ENCODE results near the gene TOPBP1.

The TOPBP1 gene

DNA sequence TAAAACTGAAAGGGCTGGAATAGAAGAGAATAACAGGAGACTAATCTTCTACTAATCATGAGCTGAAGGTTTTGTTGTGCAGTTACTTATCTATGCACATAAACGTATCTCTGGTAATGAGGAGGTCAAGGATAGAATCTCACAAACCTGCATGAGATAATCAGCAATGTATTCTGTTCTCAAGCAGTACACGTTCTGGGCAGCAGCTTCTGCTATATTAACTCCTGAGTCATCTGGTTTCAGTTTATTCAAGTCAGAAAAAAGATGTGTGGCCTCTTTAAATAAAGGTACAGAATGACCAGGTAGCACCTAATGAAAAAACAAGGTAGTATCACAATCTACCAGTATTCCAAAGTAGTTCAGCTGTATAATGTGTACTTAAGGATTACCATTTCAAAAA lies 53.4 kb downstream of the TOPBP1 start:
- Histone ChIP-seq H3K27me3 (ENCODE audit: control insufficient read depth in 2 of 2, insufficient read depth in 2 of 2, low read length in 2 of 2) (no peaks in the 10 kb centered on the region), H3K9ac (ENCODE audit: low read depth in 1 of 2, low read length in 2 of 2) (no peak overlapping the region), H3K9me3 (ENCODE audit: control insufficient read depth in 2 of 2, low read length in 2 of 2) (no peaks in the 10 kb centered on the region), H3K4me3 (ENCODE audit: low read length in 2 of 2) (no peak overlapping the region), H3K27ac (ENCODE audit: low read depth in 2 of 2, low read length in 2 of 2) (no peak overlapping the region), H3K4me1 (ENCODE audit: control insufficient read depth in 2 of 2, insufficient read depth in 2 of 2, low read length in 2 of 2) (no peaks in the 10 kb centered on the region), H3K36me3 (ENCODE audit: control insufficient read depth in 2 of 2, insufficient read depth in 2 of 2, low read length in 2 of 2) (peaks cover 32 to 38% of the 10 kb centered on the region in 2 donors)

DNA sequence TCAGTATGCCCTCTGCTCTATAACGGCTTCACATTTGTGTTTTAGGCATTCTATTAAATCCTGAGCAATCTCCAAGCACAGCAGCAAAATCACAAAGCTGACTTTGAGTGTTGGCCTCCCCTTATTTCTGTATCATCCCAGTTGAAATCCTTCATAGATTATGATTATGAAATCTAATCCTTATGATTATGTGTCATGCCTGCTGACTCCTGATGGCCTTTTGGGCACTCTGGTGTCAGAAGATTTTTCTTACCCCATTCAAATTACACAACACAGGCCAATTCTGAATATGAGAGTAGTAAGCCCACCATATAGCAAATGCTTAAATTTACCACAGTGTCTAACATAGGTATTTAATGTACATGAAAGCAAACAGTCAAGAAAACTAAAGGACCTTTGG lies 53.9 kb downstream of the TOPBP1 start:
- Histone ChIP-seq H3K4me3 (ENCODE audit: low read length in 2 of 2) (no peak overlapping the region), H3K9me3 (ENCODE audit: control insufficient read depth in 2 of 2, low read length in 2 of 2) (no peaks in the 10 kb centered on the region), H3K27me3 (ENCODE audit: control insufficient read depth in 2 of 2, insufficient read depth in 2 of 2, low read length in 2 of 2) (no peaks in the 10 kb centered on the region), H3K27ac (ENCODE audit: low read depth in 2 of 2, low read length in 2 of 2) (no peak overlapping the region), H3K4me1 (ENCODE audit: control insufficient read depth in 2 of 2, insufficient read depth in 2 of 2, low read length in 2 of 2) (no peaks in the 10 kb centered on the region), H3K9ac (ENCODE audit: low read depth in 1 of 2, low read length in 2 of 2) (no peak overlapping the region), H3K36me3 (ENCODE audit: control insufficient read depth in 2 of 2, insufficient read depth in 2 of 2, low read length in 2 of 2) (peaks cover 32 to 38% of the 10 kb centered on the region in 2 donors)

DNA sequence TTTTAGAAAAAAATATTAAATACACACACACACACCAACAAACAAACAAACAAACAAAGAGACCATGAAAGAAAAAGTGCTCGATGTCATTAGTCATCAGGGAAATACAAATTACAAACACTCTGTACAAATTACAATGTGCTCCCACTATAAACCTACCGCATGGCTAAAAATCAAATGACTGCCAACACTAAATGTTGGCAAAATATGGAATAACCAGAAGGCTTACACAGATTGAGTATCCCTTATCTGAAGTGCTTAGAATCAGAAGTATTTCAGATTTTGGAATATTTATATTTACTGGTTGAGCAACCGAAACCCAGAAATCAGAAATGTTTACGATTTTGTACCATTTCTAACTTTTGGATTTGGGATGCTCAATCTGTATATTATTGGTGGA lies 54.8 kb downstream of the TOPBP1 start:
- Histone ChIP-seq H3K36me3 (ENCODE audit: control insufficient read depth in 2 of 2, insufficient read depth in 2 of 2, low read length in 2 of 2) (peaks cover 32 to 34% of the 10 kb centered on the region in 2 donors), H3K27ac (ENCODE audit: low read depth in 2 of 2, low read length in 2 of 2) (no peak overlapping the region), H3K4me1 (ENCODE audit: control insufficient read depth in 2 of 2, insufficient read depth in 2 of 2, low read length in 2 of 2) (no peaks in the 10 kb centered on the region), H3K9me3 (ENCODE audit: control insufficient read depth in 2 of 2, low read length in 2 of 2) (no peaks in the 10 kb centered on the region), H3K9ac (ENCODE audit: low read depth in 1 of 2, low read length in 2 of 2) (no peak overlapping the region), H3K27me3 (ENCODE audit: control insufficient read depth in 2 of 2, insufficient read depth in 2 of 2, low read length in 2 of 2) (no peaks in the 10 kb centered on the region), H3K4me3 (ENCODE audit: low read length in 2 of 2) (no peak overlapping the region)

DNA sequence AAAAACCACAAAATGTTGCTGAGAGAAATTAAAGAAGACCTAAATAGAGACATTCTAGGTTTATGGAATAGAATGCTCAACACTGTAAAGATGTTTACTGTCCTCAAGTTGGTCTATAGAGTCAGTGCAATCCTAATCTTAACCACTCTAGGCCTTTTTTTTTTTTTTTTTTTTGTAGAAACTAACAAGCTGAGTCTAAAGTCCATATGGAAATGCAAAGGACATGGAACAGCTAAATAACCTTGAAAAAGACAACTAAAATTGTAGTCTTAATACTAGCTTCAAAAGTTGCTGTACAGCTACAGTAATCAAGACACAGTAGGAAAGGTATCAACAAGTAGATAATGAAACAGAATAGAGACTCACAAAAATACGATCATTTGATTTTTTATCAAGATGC lies 55.4 kb downstream of the TOPBP1 start:
- Histone ChIP-seq H3K4me1 (ENCODE audit: control insufficient read depth in 2 of 2, insufficient read depth in 2 of 2, low read length in 2 of 2) (no peaks in the 10 kb centered on the region), H3K9ac (ENCODE audit: low read depth in 1 of 2, low read length in 2 of 2) (no peak overlapping the region), H3K9me3 (ENCODE audit: control insufficient read depth in 2 of 2, low read length in 2 of 2) (no peaks in the 10 kb centered on the region), H3K36me3 (ENCODE audit: control insufficient read depth in 2 of 2, insufficient read depth in 2 of 2, low read length in 2 of 2) (peaks cover 32 to 36% of the 10 kb centered on the region in 2 donors), H3K27me3 (ENCODE audit: control insufficient read depth in 2 of 2, insufficient read depth in 2 of 2, low read length in 2 of 2) (no peaks in the 10 kb centered on the region), H3K4me3 (ENCODE audit: low read length in 2 of 2) (no peak overlapping the region), H3K27ac (ENCODE audit: low read depth in 2 of 2, low read length in 2 of 2) (no peak overlapping the region)

DNA sequence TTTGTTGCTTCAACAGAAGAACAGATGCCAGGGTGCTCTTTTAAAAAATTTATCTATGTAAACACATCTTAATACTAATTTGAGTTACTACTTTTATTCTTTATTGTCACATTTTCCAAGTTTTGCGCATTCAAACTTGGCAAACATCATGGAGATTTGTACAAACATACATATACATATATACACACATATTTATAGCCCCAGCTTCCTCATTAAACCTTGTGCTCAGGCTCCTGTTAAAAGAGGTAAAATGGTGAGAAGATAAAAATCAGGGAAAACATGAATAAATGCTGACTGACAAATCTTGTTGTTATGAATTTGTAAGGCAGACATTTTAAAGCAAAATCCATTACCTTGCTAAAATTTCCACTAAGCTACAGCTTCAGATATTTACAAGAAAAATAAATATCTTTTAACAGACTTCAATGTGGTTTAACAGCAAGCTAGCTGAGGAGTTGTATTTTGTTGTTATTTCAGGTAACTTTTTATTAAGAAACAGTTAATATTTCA lies 61.1 kb downstream of the TOPBP1 start:
- H3K4me3 ChIP-seq (ENCODE audit: low read length in 2 of 2): no peak overlapping the region
- H3K9ac ChIP-seq (ENCODE audit: low read depth in 1 of 2, low read length in 2 of 2): no peak overlapping the region
- no peak overlapping the region for H3K27ac ChIP-seq (ENCODE audit: low read depth in 2 of 2, low read length in 2 of 2)
- H3K27me3 ChIP-seq (ENCODE audit: control insufficient read depth in 2 of 2, insufficient read depth in 2 of 2, low read length in 2 of 2): no peaks in the 10 kb centered on the region
- no peaks in the 10 kb centered on the region for H3K4me1 ChIP-seq (ENCODE audit: control insufficient read depth in 2 of 2, insufficient read depth in 2 of 2, low read length in 2 of 2)
- peaks cover 0 to 4% of the 10 kb centered on the region in 2 donors for H3K36me3 ChIP-seq (ENCODE audit: control insufficient read depth in 2 of 2, insufficient read depth in 2 of 2, low read length in 2 of 2)
- H3K9me3 ChIP-seq (ENCODE audit: control insufficient read depth in 2 of 2, low read length in 2 of 2): no peaks in the 10 kb centered on the region

DNA sequence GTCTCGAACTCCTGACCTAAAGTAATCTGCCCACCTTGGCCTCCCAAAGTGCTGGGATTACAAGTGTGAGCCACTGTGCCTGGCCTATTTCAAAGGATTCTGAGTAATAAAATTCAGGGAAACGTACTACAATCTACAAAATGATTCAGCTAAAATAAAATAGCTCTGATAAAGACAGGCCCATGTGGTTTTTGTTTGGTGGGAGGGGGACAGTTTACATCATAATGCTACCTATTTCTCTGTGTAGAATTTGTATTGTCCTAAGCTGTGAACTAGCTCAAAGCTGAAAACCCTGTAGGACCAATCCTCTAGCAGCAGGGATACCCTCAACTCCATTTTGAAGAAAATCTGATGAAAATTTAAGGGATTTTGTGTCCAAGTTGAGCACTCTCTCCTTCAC lies 62.5 kb downstream of the TOPBP1 start:
- no peak overlapping the region for H3K27ac ChIP-seq (ENCODE audit: low read depth in 2 of 2, low read length in 2 of 2)
- no peak overlapping the region for H3K9ac ChIP-seq (ENCODE audit: low read depth in 1 of 2, low read length in 2 of 2)
- no peaks in the 10 kb centered on the region for H3K9me3 ChIP-seq (ENCODE audit: control insufficient read depth in 2 of 2, low read length in 2 of 2)
- H3K36me3 ChIP-seq (ENCODE audit: control insufficient read depth in 2 of 2, insufficient read depth in 2 of 2, low read length in 2 of 2): peaks cover 0 to 2% of the 10 kb centered on the region in 2 donors
- no peak overlapping the region for H3K4me3 ChIP-seq (ENCODE audit: low read length in 2 of 2)
- H3K27me3 ChIP-seq (ENCODE audit: control insufficient read depth in 2 of 2, insufficient read depth in 2 of 2, low read length in 2 of 2): no peaks in the 10 kb centered on the region
- H3K4me1 ChIP-seq (ENCODE audit: control insufficient read depth in 2 of 2, insufficient read depth in 2 of 2, low read length in 2 of 2): no peaks in the 10 kb centered on the region

DNA sequence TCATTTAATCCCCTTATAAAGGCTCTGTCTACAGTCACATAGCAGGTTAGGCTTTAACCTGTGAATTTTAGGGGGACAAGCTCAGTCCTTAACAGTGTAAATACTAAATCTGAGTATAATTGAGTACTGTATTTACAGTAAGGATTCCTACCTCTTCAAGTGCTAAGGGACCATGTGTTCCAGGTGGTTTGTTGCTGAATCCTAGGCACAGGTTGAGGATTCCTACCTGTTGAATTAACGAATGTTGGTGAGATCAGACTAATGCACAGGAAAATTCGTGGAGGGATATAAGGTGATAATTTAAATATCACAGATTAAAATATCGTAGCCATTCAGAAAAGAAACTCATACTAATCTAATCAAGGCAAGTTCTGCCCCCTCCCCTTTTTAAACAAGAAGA lies 63.3 kb downstream of the TOPBP1 start:
- Histone ChIP-seq H3K27ac (ENCODE audit: low read depth in 2 of 2, low read length in 2 of 2) (no peak overlapping the region), H3K27me3 (ENCODE audit: control insufficient read depth in 2 of 2, insufficient read depth in 2 of 2, low read length in 2 of 2) (no peaks in the 10 kb centered on the region), H3K4me3 (ENCODE audit: low read length in 2 of 2) (no peak overlapping the region), H3K9ac (ENCODE audit: low read depth in 1 of 2, low read length in 2 of 2) (no peak overlapping the region), H3K4me1 (ENCODE audit: control insufficient read depth in 2 of 2, insufficient read depth in 2 of 2, low read length in 2 of 2) (no peaks in the 10 kb centered on the region), H3K9me3 (ENCODE audit: control insufficient read depth in 2 of 2, low read length in 2 of 2) (no peaks in the 10 kb centered on the region), H3K36me3 (ENCODE audit: control insufficient read depth in 2 of 2, insufficient read depth in 2 of 2, low read length in 2 of 2) (peaks cover 0 to 2% of the 10 kb centered on the region in 2 donors)

DNA sequence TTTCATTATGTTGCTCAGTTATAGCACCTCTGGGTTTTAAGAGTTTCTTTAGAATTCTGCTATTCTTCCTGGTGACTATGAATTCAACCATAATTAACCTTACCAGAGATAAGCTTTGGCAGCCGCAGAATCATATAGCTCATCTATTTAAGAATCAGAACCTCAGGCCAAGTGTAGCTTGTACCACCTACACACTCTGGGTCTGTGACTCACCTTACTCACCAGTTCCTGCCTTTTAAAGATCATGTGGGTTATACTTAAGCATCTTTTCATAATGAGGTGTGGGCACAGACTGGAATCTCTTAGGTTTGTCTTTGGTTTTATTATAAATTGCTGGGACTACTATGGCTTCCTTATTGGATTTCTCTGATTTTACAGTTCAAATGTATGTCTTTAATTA lies 66.4 kb downstream of the TOPBP1 start:
- H3K27me3 ChIP-seq (ENCODE audit: control insufficient read depth in 2 of 2, insufficient read depth in 2 of 2, low read length in 2 of 2): no peaks in the 10 kb centered on the region
- H3K9me3 ChIP-seq (ENCODE audit: control insufficient read depth in 2 of 2, low read length in 2 of 2): no peaks in the 10 kb centered on the region
- no peak overlapping the region for H3K27ac ChIP-seq (ENCODE audit: low read depth in 2 of 2, low read length in 2 of 2)
- H3K36me3 ChIP-seq (ENCODE audit: control insufficient read depth in 2 of 2, insufficient read depth in 2 of 2, low read length in 2 of 2): no peaks in the 10 kb centered on the region
- H3K4me1 ChIP-seq (ENCODE audit: control insufficient read depth in 2 of 2, insufficient read depth in 2 of 2, low read length in 2 of 2): no peaks in the 10 kb centered on the region
- no peak overlapping the region for H3K9ac ChIP-seq (ENCODE audit: low read depth in 1 of 2, low read length in 2 of 2)
- H3K4me3 ChIP-seq (ENCODE audit: low read length in 2 of 2): no peak overlapping the region

DNA sequence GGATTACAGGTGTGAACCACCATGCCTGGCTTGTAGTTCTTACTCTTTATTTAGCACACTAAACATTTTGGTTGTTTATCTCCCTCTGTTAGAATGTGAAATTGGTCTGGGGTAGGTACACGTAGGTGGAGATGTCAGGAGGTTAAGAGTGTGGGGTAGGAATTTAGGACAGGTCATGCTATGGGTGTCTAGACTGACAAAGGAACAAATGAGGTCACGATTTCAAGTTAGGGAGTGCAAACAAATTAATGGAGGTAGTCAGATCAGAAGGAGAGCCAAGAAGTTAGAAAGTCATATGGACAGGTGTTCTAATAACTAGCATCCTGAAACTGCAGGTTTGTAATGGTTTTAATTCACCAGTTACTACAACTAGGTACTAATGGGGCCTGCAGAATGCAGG lies 68.5 kb downstream of the TOPBP1 start:
- Histone ChIP-seq H3K9me3 (ENCODE audit: control insufficient read depth in 2 of 2, low read length in 2 of 2) (no peaks in the 10 kb centered on the region), H3K36me3 (ENCODE audit: control insufficient read depth in 2 of 2, insufficient read depth in 2 of 2, low read length in 2 of 2) (peaks cover 10 to 14% of the 10 kb centered on the region in 2 donors), H3K9ac (ENCODE audit: low read depth in 1 of 2, low read length in 2 of 2) (no peak overlapping the region), H3K27me3 (ENCODE audit: control insufficient read depth in 2 of 2, insufficient read depth in 2 of 2, low read length in 2 of 2) (no peaks in the 10 kb centered on the region), H3K4me3 (ENCODE audit: low read length in 2 of 2) (no peak overlapping the region), H3K4me1 (ENCODE audit: control insufficient read depth in 2 of 2, insufficient read depth in 2 of 2, low read length in 2 of 2) (no peaks in the 10 kb centered on the region), H3K27ac (ENCODE audit: low read depth in 2 of 2, low read length in 2 of 2) (no peak overlapping the region)

DNA sequence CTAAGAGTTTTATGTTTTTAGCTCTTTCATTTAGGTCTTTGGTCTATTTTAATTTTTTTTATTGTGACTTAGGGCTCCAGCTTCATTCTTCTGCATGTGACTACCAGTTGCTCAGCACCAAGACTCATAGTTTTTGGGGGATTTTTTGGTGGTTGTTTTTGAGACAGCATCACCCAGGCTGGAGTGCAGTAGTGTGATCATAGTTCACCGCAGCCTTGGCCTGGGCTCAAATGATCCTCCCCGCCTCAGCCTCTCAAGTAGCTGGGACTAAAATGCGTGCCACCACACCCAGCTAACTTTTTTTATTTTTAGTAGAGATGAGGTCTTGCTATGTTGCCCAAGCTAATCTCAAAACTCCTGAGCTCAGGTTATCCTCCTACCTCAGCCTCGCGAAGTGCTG lies 68.9 kb downstream of the TOPBP1 start:
- no peaks in the 10 kb centered on the region for H3K27me3 ChIP-seq (ENCODE audit: control insufficient read depth in 2 of 2, insufficient read depth in 2 of 2, low read length in 2 of 2)
- no peak overlapping the region for H3K27ac ChIP-seq (ENCODE audit: low read depth in 2 of 2, low read length in 2 of 2)
- H3K9ac ChIP-seq (ENCODE audit: low read depth in 1 of 2, low read length in 2 of 2): no peak overlapping the region
- H3K9me3 ChIP-seq (ENCODE audit: control insufficient read depth in 2 of 2, low read length in 2 of 2): no peaks in the 10 kb centered on the region
- no peak overlapping the region for H3K4me3 ChIP-seq (ENCODE audit: low read length in 2 of 2)
- no peaks in the 10 kb centered on the region for H3K4me1 ChIP-seq (ENCODE audit: control insufficient read depth in 2 of 2, insufficient read depth in 2 of 2, low read length in 2 of 2)
- H3K36me3 ChIP-seq (ENCODE audit: control insufficient read depth in 2 of 2, insufficient read depth in 2 of 2, low read length in 2 of 2): peaks cover 14 to 18% of the 10 kb centered on the region in 2 donors

DNA sequence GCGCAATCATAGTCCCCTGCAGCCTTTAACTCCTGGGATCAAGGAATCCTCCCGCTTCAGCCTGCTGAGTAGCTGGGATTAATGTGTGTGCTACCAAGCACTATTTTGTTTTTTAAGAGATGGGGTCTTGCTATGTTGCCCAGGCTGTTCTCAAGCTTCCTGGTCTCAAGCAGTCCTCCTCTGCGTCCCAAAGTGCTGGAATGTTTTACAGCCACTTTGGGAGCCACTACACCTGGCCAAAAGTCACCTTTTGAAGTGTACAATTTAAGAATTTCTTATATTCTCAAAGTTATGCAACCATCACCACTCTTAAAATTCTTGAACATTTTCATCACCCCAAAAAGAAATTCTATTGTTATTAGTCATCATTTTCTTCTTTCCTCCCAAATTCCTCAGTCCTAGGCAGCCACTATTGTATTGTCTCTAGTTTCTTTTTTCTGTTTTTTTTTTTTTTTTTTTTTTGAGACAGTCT lies 70.4 kb downstream of the TOPBP1 start:
- no peak overlapping the region for H3K27ac ChIP-seq (ENCODE audit: low read depth in 2 of 2, low read length in 2 of 2)
- no peak overlapping the region for H3K4me3 ChIP-seq (ENCODE audit: low read length in 2 of 2)
- H3K27me3 ChIP-seq (ENCODE audit: control insufficient read depth in 2 of 2, insufficient read depth in 2 of 2, low read length in 2 of 2): no peaks in the 10 kb centered on the region
- H3K4me1 ChIP-seq (ENCODE audit: control insufficient read depth in 2 of 2, insufficient read depth in 2 of 2, low read length in 2 of 2): no peaks in the 10 kb centered on the region
- H3K9me3 ChIP-seq (ENCODE audit: control insufficient read depth in 2 of 2, low read length in 2 of 2): no peaks in the 10 kb centered on the region
- no peak overlapping the region for H3K9ac ChIP-seq (ENCODE audit: low read depth in 1 of 2, low read length in 2 of 2)
- H3K36me3 ChIP-seq (ENCODE audit: control insufficient read depth in 2 of 2, insufficient read depth in 2 of 2, low read length in 2 of 2): peaks cover 29 to 31% of the 10 kb centered on the region in 2 donors
